IgD-negative memory B cell (primary cell): ENCODE results near the gene BICRA. TPM values are rescaled to one million over a fixed set of nuclear protein-coding genes. Genes with fewer than 3 reads are reported as not detected.
A peak's percentile ranks its signal among the peaks of the same experiment; 100 is the strongest.
"Not testable (repeated sequence)": the region's sequence is repeated elsewhere in the genome, so short reads cannot be mapped to it uniquely, and the experiment has no call there.

Experiments used
- H3K27ac Mint-ChIP-seq, 3 donors: one replicate each; pipeline ENCODE4 v1.8.0; 2020 to 2022; ENCODE audit warnings: mild to moderate bottlenecking in 3 of 3, mixed read lengths in 3 of 3, moderate library complexity in 1 of 3
- H3K27me3 Mint-ChIP-seq: one replicate; pipeline ENCODE4 v1.8.0; 2021; ENCODE audit warnings: mixed read lengths
- H3K36me3 Mint-ChIP-seq: one replicate; pipeline ENCODE4 v1.8.0; 2020; ENCODE audit warnings: mild to moderate bottlenecking, mixed read lengths
- H3K4me1 Mint-ChIP-seq, 3 donors: one replicate each; pipeline ENCODE4 v1.8.0; 2020 to 2022; ENCODE audit warnings: mixed read lengths in 3 of 3, mild to moderate bottlenecking in 1 of 3
- H3K4me3 Mint-ChIP-seq, 4 donors: one replicate each; pipeline ENCODE4 v1.8.0; 2020 to 2022; ENCODE audit warnings: mild to moderate bottlenecking in 4 of 4, mixed read lengths in 4 of 4, moderate library complexity in 3 of 4
- H3K9me3 Mint-ChIP-seq, 3 donors: one replicate each; pipeline ENCODE4 v1.8.0; 2020 to 2021; ENCODE audit warnings: mixed read lengths in 3 of 3, mild to moderate bottlenecking in 1 of 3
- polyA plus RNA-seq: library from polyadenylated mRNA; unstranded; fragments of 300-500 nt; fragmentation: Illumina TruSeq; gene quantifications from one replicate; pipeline ENCODE4 v1.2.3, GENCODE V29; 2021

BICRA gene
- polyA plus RNA-seq, 1 donor from 2014 or later: 0.71 TPM

- Mint-ChIP-seq H3K27me3 (no peaks in the 10 kb centered on the region), H3K27ac (no peak overlapping the region), H3K4me1 (peaks cover 4 to 11% (median 5%) of the 10 kb centered on the region in 3 donors)
Measured at GRCh38 chr19:47657719-47658118, 48.8 kb downstream of the BICRA start.

GRCh38 chr19:47658431-47659348, 49.8 kb downstream of the BICRA start:
- Mint-ChIP-seq H3K27ac (no peak overlapping the region), H3K27me3 (no peaks in the 10 kb centered on the region), H3K4me1 (peaks cover 5 to 7% (median 6%) of the 10 kb centered on the region in 3 donors), H3K9me3 (no peaks in the 10 kb centered on the region), H3K36me3 (peaks cover 4% of the 10 kb centered on the region), H3K4me3 (no peak overlapping the region)

More at GRCh38 chr19:47657719-47658118, 48.8 kb downstream of the BICRA start:
- Mint-ChIP-seq H3K4me3 (no peak overlapping the region), H3K9me3 (no peaks in the 10 kb centered on the region), H3K36me3 (peaks cover 5% of the 10 kb centered on the region)

DNA sequence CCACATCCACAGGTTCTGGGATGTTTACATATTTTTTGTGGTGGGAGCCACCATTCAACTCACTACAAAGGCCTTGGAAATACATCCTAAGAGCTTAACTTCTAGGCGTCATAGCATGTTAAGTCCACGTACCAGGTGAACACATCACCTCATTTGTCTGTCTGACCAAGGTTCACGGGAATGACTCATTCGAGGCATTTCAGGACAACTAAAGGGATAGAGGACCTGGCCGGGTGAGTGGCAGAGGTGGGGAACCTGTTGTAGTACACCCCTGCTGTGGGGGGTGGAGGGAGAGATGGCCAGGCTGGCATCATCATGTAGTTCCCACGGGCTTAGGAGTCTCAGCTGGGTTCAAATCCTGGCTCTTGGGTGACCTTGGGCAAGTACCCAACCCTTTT, 51.5 kb downstream of the BICRA start:
- no peaks in the 10 kb centered on the region for H3K27me3 Mint-ChIP-seq
- no peak overlapping the region for H3K27ac Mint-ChIP-seq
- peaks cover 3% of the 10 kb centered on the region for H3K36me3 Mint-ChIP-seq
- H3K4me1 Mint-ChIP-seq: peaks cover 0 to 5% (median 4%) of the 10 kb centered on the region in 3 donors
- H3K9me3 Mint-ChIP-seq: no peaks in the 10 kb centered on the region
- no peak overlapping the region for H3K4me3 Mint-ChIP-seq

- Mint-ChIP-seq H3K4me3 (no peak overlapping the region), H3K27ac (no peak overlapping the region), H3K27me3 (no peaks in the 10 kb centered on the region), H3K36me3 (peaks cover 3% of the 10 kb centered on the region), H3K4me1 (peaks cover 0 to 5% (median 4%) of the 10 kb centered on the region in 3 donors), H3K9me3 (no peaks in the 10 kb centered on the region)
Measured at GRCh38 chr19:47661161-47661560, 52.2 kb downstream of the BICRA start.

DNA sequence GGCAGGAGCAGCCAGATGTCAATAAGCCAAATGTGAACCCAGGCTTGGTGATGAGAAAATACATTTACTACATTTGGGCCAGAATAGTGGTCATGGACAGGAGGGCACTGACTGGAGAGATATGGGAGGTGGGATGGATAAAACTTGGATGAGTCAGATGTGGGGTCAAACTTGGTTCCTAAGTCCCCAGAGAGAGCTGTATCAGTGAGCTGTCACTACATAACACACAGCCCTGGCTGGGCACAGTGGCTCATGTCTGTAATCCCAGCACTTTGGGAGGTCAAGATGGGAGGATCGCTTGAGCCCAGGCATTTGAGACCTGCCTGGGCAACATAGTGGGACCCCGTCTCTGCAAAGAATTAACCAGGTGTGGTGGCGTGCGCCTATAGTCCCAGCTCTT, 52.7 kb downstream of the BICRA start:
- no peaks in the 10 kb centered on the region for H3K9me3 Mint-ChIP-seq
- H3K27ac Mint-ChIP-seq: no peak overlapping the region
- H3K27me3 Mint-ChIP-seq: no peaks in the 10 kb centered on the region
- H3K4me1 Mint-ChIP-seq: peaks cover 0 to 5% (median 4%) of the 10 kb centered on the region in 3 donors
- peaks cover 3% of the 10 kb centered on the region for H3K36me3 Mint-ChIP-seq
- no peak overlapping the region for H3K4me3 Mint-ChIP-seq

DNA sequence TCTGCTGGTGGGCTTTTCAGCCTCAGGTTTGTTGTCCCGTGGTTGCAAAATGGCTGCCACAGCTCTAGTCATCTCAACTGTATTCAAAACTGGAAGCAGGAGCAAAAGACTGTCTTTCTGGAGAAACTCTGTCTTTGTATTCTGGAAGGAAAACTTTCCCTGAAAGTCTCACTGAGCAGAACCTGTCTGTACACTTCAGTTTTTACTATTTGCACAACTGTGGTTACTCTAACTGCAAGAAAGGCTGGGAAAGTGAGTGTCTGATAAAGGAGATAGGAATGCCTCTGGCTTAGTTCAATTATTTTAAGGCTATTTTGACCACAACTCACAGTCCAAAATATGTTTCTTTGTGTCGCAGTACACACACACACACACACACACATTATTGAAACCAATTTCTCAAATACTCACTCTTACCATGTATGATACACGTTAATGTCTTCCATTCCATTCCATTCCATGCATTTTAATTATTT, 54.5 kb downstream of the BICRA start:
- Mint-ChIP-seq H3K9me3 (no peaks in the 10 kb centered on the region), H3K27me3 (no peaks in the 10 kb centered on the region), H3K4me3 (no peak overlapping the region), H3K4me1 (peaks cover 0 to 5% (median 4%) of the 10 kb centered on the region in 3 donors), H3K27ac (no peak overlapping the region), H3K36me3 (peaks cover 3% of the 10 kb centered on the region)

GRCh38 chr19:47663911-47664771, 55.2 kb downstream of the BICRA start:
- H3K27ac Mint-ChIP-seq: no peak overlapping the region
- H3K36me3 Mint-ChIP-seq: peaks cover 4% of the 10 kb centered on the region
- no peaks in the 10 kb centered on the region for H3K9me3 Mint-ChIP-seq
- H3K4me1 Mint-ChIP-seq: peaks cover 0 to 5% (median 5%) of the 10 kb centered on the region in 3 donors
- H3K4me3 Mint-ChIP-seq: no peak overlapping the region
- no peaks in the 10 kb centered on the region for H3K27me3 Mint-ChIP-seq

DNA sequence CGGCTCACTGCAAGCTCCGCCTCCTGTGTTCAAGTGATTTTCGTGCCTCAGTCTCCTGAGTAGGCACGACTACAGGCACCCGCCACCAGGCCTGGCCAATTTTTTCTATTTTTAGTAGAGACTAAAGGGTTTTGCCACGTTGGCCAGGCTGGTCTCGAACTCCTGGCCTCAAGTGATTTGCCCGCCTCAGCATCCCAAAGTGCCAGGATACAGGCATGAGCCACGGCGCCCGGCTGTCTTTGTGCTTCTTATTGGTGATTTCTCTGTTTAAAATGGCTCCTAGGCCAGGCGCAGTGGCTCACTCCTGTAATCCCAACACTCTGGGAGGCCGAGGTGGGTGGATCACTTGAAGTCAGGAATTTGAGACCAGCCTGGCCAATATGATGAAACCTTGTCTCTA, 59.6 kb downstream of the BICRA start:
- H3K27ac Mint-ChIP-seq, H3K9me3 Mint-ChIP-seq, H3K4me1 Mint-ChIP-seq, H3K36me3 Mint-ChIP-seq, H3K4me3 Mint-ChIP-seq, H3K27me3 Mint-ChIP-seq: not testable (repeated sequence)

GRCh38 chr19:47670736-47671135, 61.8 kb downstream of the BICRA start:
- Mint-ChIP-seq H3K4me3 (no peak overlapping the region), H3K4me1 (peaks cover 0 to 3% (median 0%) of the 10 kb centered on the region in 3 donors), H3K36me3 (peaks cover 6% of the 10 kb centered on the region), H3K27ac (peak overlapping the region in 1 of 3 donors; percentile 4), H3K9me3 (no peaks in the 10 kb centered on the region), H3K27me3 (no peaks in the 10 kb centered on the region)

DNA sequence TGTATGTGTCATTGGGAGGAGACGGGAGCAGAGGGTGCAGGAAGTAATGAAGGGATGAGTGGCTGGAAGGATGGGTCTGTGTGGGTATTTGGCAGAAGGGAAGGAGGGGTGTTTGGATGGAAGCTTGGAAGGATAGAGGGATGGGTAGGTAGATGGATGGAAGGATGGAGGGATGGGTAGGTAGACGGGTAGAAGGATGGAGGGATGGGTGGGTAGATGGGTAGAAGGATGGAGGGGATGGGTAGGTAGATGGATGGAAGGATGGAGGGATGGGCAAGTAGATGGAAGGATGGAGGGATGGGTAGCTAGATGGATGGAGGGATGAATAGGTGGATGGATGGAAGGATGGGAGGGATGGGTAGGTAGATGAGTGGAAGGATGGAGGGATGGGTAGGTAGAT, 62.6 kb downstream of the BICRA start:
- Mint-ChIP-seq H3K36me3 (peaks cover 6% of the 10 kb centered on the region), H3K4me1 (peaks cover 0 to 3% (median 0%) of the 10 kb centered on the region in 3 donors), H3K27me3 (no peaks in the 10 kb centered on the region), H3K27ac (no peak overlapping the region), H3K4me3 (no peak overlapping the region), H3K9me3 (no peaks in the 10 kb centered on the region)

- no peaks in the 10 kb centered on the region for H3K9me3 Mint-ChIP-seq
- no peak overlapping the region for H3K27ac Mint-ChIP-seq
- no peak overlapping the region for H3K4me3 Mint-ChIP-seq
- peaks cover 0 to 3% (median 0%) of the 10 kb centered on the region in 3 donors for H3K4me1 Mint-ChIP-seq
- peaks cover 6% of the 10 kb centered on the region for H3K36me3 Mint-ChIP-seq
- no peaks in the 10 kb centered on the region for H3K27me3 Mint-ChIP-seq
Measured at GRCh38 chr19:47673426-47673825, 64.5 kb downstream of the BICRA start.

GRCh38 chr19:47674548-47674947, 65.6 kb downstream of the BICRA start:
- no peak overlapping the region for H3K27ac Mint-ChIP-seq

GRCh38 chr19:47675271-47675670, 66.3 kb downstream of the BICRA start:
- Mint-ChIP-seq H3K27me3 (no peaks in the 10 kb centered on the region), H3K9me3 (no peaks in the 10 kb centered on the region), H3K27ac (no peak overlapping the region), H3K4me3 (no peak overlapping the region), H3K4me1 (peaks cover 0 to 2% (median 0%) of the 10 kb centered on the region in 3 donors), H3K36me3 (peaks cover 2% of the 10 kb centered on the region)

More at GRCh38 chr19:47674548-47674947, 65.6 kb downstream of the BICRA start:
- no peaks in the 10 kb centered on the region for H3K27me3 Mint-ChIP-seq
- no peaks in the 10 kb centered on the region for H3K9me3 Mint-ChIP-seq
- H3K4me1 Mint-ChIP-seq: peaks cover 0 to 2% (median 0%) of the 10 kb centered on the region in 3 donors
- no peak overlapping the region for H3K4me3 Mint-ChIP-seq
- peaks cover 4% of the 10 kb centered on the region for H3K36me3 Mint-ChIP-seq

GRCh38 chr19:47675859-47676258, 66.9 kb downstream of the BICRA start:
- Mint-ChIP-seq H3K36me3 (no peaks in the 10 kb centered on the region), H3K4me1 (peaks cover 0 to 2% (median 0%) of the 10 kb centered on the region in 3 donors), H3K27me3 (no peaks in the 10 kb centered on the region), H3K27ac (no peak overlapping the region), H3K4me3 (no peak overlapping the region), H3K9me3 (no peaks in the 10 kb centered on the region)

GRCh38 chr19:47676811-47677210, 67.9 kb downstream of the BICRA start:
- no peaks in the 10 kb centered on the region for H3K27me3 Mint-ChIP-seq
- H3K27ac Mint-ChIP-seq: no peak overlapping the region
- peaks cover 0 to 3% (median 0%) of the 10 kb centered on the region in 3 donors for H3K4me1 Mint-ChIP-seq
- H3K9me3 Mint-ChIP-seq: no peaks in the 10 kb centered on the region
- no peak overlapping the region for H3K4me3 Mint-ChIP-seq
- peaks cover 3% of the 10 kb centered on the region for H3K36me3 Mint-ChIP-seq
